Mucosa of descending colon (tissue), 3 donors: ENCODE results near the gene ARMH3. TPM values are rescaled to one million over a fixed set of nuclear protein-coding genes. Genes with fewer than 3 reads are reported as not detected.

ENCODE experiments used
- ATAC-seq: fragments of 200-7000 bp; cut with Tn5 transposase; one replicate; pipeline ENCODE4 v1.9.1; 2020; ENCODE audit warnings: mild to moderate bottlenecking, moderate library complexity
- DNase-seq, 3 donors: peaks; one replicate each; pipeline ENCODE4 v3.0.0-alpha.2; 2020
- H3K36me3 ChIP-seq: fragments of 200-600 bp; one replicate; pipeline ENCODE4 v1.8.0; 2021; ENCODE audit warnings: low read depth, mild to moderate bottlenecking
- H3K4me1 ChIP-seq: fragments of 200-600 bp; one replicate; pipeline ENCODE4 v1.8.0; 2021; ENCODE audit warnings: low read depth, mild to moderate bottlenecking
- H3K4me3 ChIP-seq: fragments of 200-600 bp; one replicate; pipeline ENCODE4 v1.8.0; 2021; ENCODE audit warnings: mild to moderate bottlenecking
- H3K9me3 ChIP-seq: fragments of 200-600 bp; one replicate; pipeline ENCODE4 v1.8.0; 2021; ENCODE audit warnings: mild to moderate bottlenecking
- intact Hi-C, 2 donors: fragments of 100-400 bp; cut with DNase I in 1 of 2; cut with micrococcal nuclease in 1 of 2; formaldehyde crosslinking; loops; one replicate each; pipeline versions ENCODE4 v1.11.0 to v1.11.1; 2022; cut with DNase I, micrococcal nuclease
- total RNA-seq, 3 donors: library from RNA; stranded (reverse); fragmentation: NEBNext Ultra II Directional in 2 of 3; extraction: Animal tissue kit (Norgen Biotek cat#: 25700) in 2 of 3; gene quantifications; one replicate each; pipeline versions ENCODE4 v1.2.1 to v1.2.4, GENCODE V29; 2021 to 2023
- TF ChIP-seq, protein P1 (sequence below): fragments of 200-600 bp; IDR thresholded peaks from one replicate; pipeline ENCODE4 v1.8.0; 2022; ENCODE audit warnings: antibody characterized with exemption, mild to moderate bottlenecking
- donor health status: DM: no; HTN: no; CAD: no; lungs with moderate emphysema.
- donor health status: DM: no; HTN: no; CAD: no.
- donor health status: DM: no; HTN: yes; CAD: no.

The ARMH3 gene
- total RNA-seq, 3 donors from 2014 or later: 25.8 to 45.6 (median 28.1) TPM

DNA sequence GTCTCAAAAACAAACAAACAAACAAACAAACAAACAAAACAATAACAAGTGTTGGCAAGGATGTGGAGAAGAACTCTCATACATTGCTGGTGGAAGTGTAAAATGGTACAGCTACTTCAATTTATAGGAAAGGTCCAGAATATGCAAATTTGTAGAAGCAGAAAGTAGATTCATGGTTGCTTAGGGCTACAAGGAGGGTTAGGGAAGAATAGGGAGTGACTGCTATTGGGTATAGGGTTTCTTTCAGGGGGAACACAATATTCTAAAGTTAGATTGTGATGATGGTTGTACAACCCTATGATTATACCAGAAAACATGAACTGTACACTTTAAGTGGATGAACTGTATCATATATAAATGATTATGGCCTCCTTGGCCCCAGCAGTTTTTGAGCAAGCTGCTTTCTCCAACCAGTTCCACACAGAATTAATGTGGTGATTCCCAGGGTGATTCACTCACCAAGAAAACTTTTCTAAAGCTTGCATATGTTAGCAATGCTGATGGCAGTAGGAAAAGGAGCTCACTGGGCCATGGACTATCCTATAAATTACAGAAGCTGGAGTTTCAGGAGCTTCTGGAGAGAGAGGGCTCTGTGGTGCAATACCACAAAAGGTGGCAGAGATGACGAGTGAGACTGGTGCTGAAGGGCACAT, 159.6 kb downstream of the ARMH3 start:
- TF ChIP-seq, protein P1, sequence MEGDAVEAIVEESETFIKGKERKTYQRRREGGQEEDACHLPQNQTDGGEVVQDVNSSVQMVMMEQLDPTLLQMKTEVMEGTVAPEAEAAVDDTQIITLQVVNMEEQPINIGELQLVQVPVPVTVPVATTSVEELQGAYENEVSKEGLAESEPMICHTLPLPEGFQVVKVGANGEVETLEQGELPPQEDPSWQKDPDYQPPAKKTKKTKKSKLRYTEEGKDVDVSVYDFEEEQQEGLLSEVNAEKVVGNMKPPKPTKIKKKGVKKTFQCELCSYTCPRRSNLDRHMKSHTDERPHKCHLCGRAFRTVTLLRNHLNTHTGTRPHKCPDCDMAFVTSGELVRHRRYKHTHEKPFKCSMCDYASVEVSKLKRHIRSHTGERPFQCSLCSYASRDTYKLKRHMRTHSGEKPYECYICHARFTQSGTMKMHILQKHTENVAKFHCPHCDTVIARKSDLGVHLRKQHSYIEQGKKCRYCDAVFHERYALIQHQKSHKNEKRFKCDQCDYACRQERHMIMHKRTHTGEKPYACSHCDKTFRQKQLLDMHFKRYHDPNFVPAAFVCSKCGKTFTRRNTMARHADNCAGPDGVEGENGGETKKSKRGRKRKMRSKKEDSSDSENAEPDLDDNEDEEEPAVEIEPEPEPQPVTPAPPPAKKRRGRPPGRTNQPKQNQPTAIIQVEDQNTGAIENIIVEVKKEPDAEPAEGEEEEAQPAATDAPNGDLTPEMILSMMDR: no peak
- no peaks in the 10 kb centered on the region for H3K4me1 ChIP-seq
- no peaks in the 10 kb centered on the region for H3K36me3 ChIP-seq
- DNase-seq: no peak
- no peaks in the 10 kb centered on the region for H3K9me3 ChIP-seq
- H3K4me3 ChIP-seq: no peak overlapping the region
- no peak for ATAC-seq
- intact Hi-C loops: no loop called here

- TF ChIP-seq, protein P1: no peak
- DNase-seq (no peak), ATAC-seq (no peak)
- no peak overlapping the region for H3K4me3 ChIP-seq
- no peaks in the 10 kb centered on the region for H3K4me1 ChIP-seq
- H3K36me3 ChIP-seq: no peaks in the 10 kb centered on the region
- intact Hi-C loops: no loop called here
- H3K9me3 ChIP-seq: no peaks in the 10 kb centered on the region
These were observed 160.2 kb downstream of the ARMH3 start for GRCh38 chr10:101895781-101896180.

GRCh38 chr10:101894742-101895141, 161.2 kb downstream of the ARMH3 start:
- Histone ChIP-seq H3K4me3 (no peak overlapping the region), H3K4me1 (no peaks in the 10 kb centered on the region), H3K9me3 (no peaks in the 10 kb centered on the region), H3K36me3 (no peaks in the 10 kb centered on the region)
- TF ChIP-seq, protein P1: no peak
- DNase-seq: no peak
- intact Hi-C loops: no loop called here
- ATAC-seq: no peak

- H3K36me3 ChIP-seq: no peaks in the 10 kb centered on the region
- intact Hi-C loops: no loop called here
- TF ChIP-seq, protein P1: no peak
- DNase-seq: no peak
- no peaks in the 10 kb centered on the region for H3K4me1 ChIP-seq
- no peak overlapping the region for H3K4me3 ChIP-seq
- no peaks in the 10 kb centered on the region for H3K9me3 ChIP-seq
- ATAC-seq: no peak
These were observed 161.7 kb downstream of the ARMH3 start for GRCh38 chr10:101894266-101894665.

DNA sequence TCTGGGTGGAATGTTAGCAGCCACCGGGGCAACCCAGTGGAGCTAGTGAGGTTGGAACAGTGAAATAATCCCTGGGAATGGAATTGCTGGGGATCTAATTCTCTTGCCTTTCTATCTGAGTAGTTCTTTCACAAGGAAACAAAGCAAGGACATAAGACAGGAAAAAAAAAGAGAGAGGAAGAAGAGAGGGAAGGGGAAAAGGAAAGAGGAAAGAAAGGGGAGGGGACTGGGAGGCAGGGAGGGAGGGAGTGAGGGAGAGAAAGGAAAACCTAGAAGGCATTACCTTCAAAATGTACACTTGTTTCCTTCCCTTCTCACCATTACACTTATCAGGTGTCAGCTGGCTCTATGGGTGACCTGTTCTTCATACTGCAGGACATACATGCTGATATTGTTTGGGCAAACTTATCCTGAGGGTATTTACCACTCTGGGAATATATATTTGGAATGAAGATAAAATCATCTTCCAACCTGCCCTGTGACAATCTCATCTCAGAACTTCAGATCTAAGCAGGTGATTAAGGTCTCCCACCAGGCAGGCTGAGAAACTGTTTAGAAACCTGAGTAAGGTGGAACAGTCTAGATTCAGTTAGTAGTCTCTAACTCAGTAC, 162.4 kb downstream of the ARMH3 start:
- TF ChIP-seq, protein P1: no peak
- H3K9me3 ChIP-seq: no peaks in the 10 kb centered on the region
- no peak for ATAC-seq
- DNase-seq: no peak
- no peaks in the 10 kb centered on the region for H3K36me3 ChIP-seq
- no peaks in the 10 kb centered on the region for H3K4me1 ChIP-seq
- H3K4me3 ChIP-seq: no peak overlapping the region
- intact Hi-C loops: no loop called here
